ENCODE data around the gene ZDHHC13.

The ZDHHC13 gene

GRCh38 chr11:19208959-19209546, 92.1 kb downstream of the ZDHHC13 start:
- no peak for DNase-seq (ENCODE audit: low spot score)

DNA sequence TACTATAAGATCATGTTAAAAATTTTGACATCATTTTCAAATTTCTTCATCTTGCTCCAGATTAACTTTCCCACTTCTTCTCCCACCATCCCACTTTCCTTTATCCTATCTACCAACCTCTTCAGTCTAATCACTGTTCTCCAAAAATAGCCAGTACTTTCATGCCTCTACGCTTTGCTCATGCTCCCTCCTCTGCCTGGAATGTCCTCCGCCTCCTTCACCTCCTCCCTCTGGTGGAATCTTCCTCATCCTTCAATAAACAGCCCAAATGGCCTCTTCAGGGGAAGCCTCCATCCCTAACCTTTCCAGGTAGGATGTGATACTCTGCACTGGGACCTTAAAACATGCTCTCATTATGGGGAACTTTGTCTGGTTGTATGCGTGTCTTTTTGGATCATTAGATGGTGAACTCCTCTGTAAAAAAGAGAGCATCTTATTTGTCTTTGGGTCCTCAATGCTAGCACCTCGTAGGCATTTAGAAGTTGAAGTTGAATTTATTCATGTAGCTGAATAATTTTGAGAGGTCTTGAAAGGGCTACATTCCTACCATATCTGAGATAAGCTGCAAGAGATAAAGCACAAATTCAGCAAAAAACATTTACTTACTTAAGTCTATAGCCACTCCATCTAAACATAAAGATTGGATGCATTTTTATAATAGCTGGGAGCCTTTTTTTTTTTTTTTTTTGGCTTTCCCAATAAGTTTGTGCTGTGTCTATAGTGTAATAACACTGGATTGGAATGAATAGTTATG, 92.8 kb downstream of the ZDHHC13 start:
- no peak for DNase-seq (ENCODE audit: low spot score)

DNA sequence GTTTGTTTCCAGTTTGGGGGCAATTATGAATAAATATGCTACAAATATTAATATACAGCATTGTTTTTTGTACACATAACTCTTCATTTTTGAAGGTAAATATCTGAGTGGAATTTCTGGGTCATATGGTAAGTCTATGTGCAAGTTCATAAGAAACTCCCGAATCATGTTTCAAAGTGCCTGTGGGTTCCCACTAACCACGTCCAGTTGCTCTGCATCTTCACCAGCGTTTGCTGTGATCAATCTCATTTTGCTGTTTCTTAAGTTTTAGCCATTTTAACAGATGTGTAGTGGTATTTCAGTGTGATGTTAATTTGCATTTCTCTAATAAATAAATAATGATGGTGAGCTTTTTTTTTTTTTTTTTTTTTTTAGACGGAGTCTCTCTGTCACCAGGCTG, 99.1 kb downstream of the ZDHHC13 start:
- no peak for DNase-seq (ENCODE audit: low spot score)

GRCh38 chr11:19216709-19217374, 99.9 kb downstream of the ZDHHC13 start:
- DNase-seq (ENCODE audit: low spot score): no peak

DNA sequence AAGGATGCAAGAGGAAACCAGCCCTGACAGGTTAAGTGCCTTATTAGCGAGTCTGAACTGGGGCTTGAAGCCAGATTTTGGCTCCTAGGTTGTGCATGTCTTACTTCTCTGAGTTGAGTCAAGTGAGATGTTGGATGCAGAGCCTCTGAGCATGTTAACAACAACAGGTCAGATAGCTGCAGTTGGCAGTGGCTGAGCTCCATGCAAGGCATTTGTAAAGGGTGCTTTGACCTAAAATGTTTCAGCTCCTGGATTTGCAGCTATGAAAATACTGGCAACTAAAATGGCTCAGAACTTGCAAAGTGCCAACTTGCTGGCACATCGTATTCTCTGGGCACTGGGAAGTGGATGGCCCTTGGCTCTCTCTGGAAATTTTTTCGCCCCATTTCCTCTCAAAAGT, 101.2 kb downstream of the ZDHHC13 start:
- no peak for DNase-seq (ENCODE audit: low spot score)

- DNase-seq (ENCODE audit: low spot score): no peak
These were observed 102.0 kb downstream of the ZDHHC13 start for GRCh38 chr11:19218786-19219460.

- no peak for DNase-seq (ENCODE audit: low spot score)
These were observed 104.1 kb downstream of the ZDHHC13 start for GRCh38 chr11:19220903-19221724.

DNA sequence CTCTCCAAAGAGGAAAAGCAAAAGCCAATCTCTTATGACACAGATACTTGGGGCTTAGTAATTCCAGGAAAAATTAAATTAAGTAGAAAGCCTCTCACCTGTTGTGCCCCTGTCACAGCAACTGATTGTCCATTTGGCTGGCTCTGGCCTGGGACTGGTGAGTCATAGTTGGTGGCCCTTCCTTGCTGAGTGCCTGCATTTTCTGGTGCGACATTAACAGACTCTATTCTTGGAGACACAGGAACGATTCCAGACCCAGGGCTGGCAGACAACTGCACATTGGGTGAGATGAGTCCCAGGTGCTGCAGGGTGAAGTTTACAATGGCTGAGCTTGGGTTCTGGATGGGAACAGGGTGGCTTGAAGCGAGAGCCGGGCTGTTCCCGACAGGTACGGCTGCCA, 108.2 kb downstream of the ZDHHC13 start:
- DNase-seq (ENCODE audit: low spot score): no peak

DNA sequence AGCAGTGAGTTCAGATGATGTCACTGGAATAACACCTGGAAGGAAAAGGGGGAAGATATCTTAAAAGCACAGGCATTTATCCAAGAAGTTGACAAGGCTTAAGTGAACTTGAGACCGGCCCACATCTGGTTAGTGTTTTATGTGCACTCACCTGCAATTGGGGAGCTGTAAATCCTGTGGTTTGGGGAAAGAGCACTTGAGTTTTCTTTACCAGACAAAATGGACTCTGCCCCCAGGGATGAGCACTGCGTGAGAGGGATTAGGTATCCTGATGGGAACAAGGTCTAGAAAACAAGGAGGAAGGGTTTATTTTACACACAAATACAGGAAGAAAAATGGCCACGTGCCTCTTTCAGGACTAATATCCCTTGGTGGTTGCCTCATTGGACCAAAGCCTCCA, 108.6 kb downstream of the ZDHHC13 start:
- no peak for DNase-seq (ENCODE audit: low spot score)

Data from kidney capillary endothelial cell (primary cell).